NCI-H345 treated with DMSO at 0.1 percent for 48 hours (cell line): Measurements from ENCODE around the gene NDUFS3.

Experiments
- DNase-seq: peaks from one replicate; lab custom pipeline; 2025; ENCODE audit not compliant: unreplicated experiment; lab: John Stamatoyannopoulos, UW

NDUFS3 gene

GRCh38 chr11:47631473-47631872 is 52.6 kb downstream of the NDUFS3 start:
- DNase-seq: no peak
